NCI-H345 treated with DMSO at 0.1 percent for 48 hours (cell line): Measurements from ENCODE around the gene ZSCAN4.

Experiments
- DNase-seq: peaks from one replicate; lab custom pipeline; 2025; ENCODE audit not compliant: unreplicated experiment; lab: John Stamatoyannopoulos, UW

ZSCAN4 gene

GRCh38 chr19:57668635-57669034, at the start of gene ZSCAN4:
ZSCAN4 (plus strand) TSS chr19:57668935; CDS start chr19:57676146, 7,211 bp downstream.
- DNase-seq: no peak

GRCh38 chr19:57620673-57621348, 47.9 kb upstream of the ZSCAN4 start:
- no peak for DNase-seq

- no peak for DNase-seq
These were observed 45.6 kb upstream of the ZSCAN4 start for GRCh38 chr19:57623091-57623490.

DNA sequence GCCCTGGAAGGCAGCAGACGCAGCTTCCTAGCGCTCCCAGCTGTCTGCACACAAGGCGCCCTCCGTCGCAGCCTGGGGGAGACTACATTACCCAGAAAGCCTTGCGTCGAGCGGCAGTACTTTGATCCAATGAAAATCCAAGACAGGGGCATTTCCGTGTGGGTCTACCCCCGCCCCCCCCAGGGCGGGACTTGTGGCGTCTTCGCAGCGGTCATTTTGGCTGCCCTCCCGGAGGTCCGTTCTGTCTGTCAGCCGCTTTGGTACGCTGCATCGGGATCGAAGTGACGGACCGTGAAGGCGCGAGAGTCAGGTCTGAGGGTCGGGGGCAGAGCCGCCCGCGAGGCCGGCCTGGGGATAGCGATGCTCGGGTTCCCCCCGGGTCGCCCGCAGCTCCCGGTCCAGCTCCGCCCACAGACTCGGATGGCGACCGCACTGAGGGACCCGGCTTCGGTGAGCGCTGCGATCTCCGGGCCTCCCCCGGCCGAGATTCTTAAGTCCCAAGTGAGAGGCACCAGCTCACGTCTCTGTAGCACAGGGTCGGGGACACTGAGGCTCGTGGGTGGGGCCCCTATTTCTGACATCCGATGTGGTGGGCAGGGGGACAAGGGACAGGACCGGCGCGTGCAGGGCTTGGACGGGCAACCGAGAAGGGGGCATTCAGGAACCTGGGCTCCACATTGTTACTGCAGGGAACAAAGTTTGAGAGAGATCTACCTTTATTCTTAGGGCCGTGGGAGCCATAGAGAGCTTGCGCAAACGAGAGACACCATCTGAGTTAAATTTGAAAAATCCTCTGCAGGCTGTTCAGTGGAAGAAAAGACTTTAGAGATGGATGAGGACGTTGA, 35.5 kb upstream of the ZSCAN4 start, which contains the start of gene ZNF211:
Gene ZNF211, plus strand, starts transcription at position 182 of the 845 bp plus-strand sequence. Its CDS starts 179 bp downstream, at position 361.
- peak; percentile 73 for DNase-seq

DNA sequence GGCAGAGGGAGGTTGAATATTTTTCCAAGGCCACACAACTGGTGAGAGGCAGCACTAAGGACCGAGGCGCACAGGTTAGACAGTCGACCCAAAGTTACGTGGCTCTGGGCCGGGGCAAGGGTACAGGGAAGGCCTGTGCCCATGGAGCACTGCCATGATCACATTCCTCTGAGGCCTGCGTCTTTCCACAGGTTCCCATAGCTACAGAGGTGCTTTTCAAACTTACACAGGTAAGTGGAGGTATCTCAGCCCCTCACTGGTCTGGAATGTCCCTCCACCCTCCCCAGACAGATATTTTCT, 35.0 kb upstream of the ZSCAN4 start:
- no peak for DNase-seq

- no peak for DNase-seq
These were observed 31.4 kb upstream of the ZSCAN4 start for GRCh38 chr19:57637379-57637778.

GRCh38 chr19:57641715-57642234, 27.0 kb upstream of the ZSCAN4 start:
- DNase-seq: no peak

- DNase-seq: no peak
These were observed 26.2 kb upstream of the ZSCAN4 start for GRCh38 chr19:57642396-57643046.

DNA sequence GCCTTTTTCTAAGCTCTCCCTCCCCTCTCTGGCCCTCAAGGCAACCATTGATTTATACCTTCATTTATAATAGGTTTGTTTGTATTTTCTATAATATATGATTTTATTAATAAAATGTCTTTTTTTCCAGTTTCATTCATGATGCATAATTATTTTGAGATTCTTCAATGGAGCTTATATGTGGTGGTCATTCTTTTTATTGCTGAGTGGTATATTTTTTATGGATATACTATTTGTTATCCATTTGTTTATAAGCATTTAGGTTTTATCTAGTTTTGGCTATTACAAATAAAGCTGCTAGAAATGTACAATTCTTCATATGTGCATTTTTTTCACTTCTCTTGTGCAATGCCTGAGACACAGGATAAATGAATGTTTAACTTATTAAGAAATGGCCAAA, 25.0 kb upstream of the ZSCAN4 start:
- DNase-seq: no peak

DNA sequence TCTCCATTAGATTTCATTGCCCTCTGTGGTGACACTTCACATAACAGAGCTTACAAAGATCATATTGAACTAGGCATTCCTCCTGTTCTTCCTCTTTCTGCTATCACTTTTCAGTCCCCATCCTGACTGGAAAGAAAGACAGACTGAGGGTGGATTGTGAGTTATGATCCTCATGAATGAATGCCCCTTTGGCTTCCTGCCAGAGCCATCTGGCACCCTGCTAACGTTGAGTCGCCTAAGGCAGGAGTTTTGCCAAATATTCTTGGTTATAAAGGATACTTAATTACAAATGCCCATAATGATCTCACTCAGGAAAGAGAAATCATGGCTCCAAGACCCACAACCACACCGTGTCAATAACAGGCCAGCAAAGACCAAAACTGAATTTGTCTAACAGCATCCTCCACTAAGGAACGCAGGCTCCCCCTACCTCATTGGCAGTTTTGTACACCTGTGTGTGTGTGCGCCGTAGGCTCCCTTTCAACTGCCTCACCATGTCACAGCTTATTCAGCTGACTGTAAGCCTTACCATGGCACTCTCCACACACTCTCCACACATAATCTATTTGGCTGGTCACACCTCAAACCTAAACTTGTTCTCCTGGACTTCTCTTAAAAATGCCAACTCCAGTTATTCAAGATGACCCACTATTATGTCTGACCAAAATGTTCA, 20.3 kb upstream of the ZSCAN4 start:
- no peak for DNase-seq

- no peak for DNase-seq
These were observed 17.1 kb upstream of the ZSCAN4 start for GRCh38 chr19:57651654-57651996.

DNA sequence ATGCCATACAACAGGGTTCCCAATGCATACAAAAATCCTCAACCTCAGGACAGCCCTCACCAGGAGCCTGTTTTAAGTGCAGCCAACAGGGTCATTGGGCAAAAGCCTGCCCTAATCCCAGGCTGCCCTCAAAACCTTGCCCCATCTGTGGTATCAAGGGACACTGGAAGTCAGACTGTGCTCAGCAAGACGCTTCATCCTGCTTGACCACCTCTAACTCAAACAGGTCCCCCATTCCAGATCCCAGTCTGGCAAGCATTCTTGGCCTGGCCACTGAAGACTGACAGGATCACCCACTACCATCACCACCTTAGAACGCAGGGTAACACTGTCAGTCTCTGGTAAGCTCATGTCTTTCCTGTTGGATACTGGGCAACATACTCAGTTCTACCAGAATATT, 15.0 kb upstream of the ZSCAN4 start:
- DNase-seq: no peak

GRCh38 chr19:57655443-57655842, 13.3 kb upstream of the ZSCAN4 start:
- no peak for DNase-seq

DNA sequence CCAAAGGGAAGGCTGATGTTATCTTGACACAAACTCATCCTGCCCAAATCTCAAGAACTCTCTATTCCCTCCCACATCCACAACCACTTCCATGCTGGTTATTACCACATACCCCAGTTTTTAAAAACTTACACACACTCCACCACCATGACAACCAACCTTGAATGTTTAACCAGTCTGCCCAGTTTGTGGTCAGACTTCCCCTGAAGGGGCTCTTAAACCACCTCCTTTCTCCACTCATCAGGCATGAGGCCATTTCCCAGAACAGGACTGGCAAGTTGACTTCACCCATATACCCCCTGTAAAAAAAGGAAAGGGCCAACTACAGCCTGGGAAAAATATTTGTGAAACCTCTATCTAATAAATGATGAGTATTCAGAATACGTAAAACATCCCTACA, 12.4 kb upstream of the ZSCAN4 start:
- DNase-seq: no peak

- DNase-seq: no peak
These were observed 4.2 kb upstream of the ZSCAN4 start for GRCh38 chr19:57664269-57665127.

DNA sequence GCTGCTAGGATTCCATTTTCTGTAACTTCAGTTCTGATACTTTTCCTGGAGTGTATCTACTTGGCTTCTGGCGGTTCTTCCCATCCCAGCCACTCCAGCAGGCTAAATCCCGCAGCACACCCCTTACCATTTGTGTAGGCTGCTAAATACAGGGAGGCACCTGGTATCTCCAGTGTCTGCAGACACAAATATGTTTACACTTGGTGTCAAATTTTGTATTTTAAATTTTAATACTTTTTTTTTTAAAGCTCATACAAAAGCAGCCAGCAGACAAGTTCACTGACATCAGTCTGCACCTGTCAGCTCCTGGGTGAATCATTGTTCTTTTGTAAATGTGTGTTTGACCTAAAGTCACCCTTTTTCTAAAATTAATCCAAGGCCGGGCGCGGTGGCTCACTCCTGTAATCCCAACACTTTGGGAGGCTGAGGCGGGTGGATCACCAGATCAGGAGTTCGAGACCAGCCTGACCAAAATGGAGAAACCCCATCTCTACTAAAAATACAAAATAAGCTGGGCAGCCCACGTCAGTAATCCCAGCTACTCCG, 3.4 kb upstream of the ZSCAN4 start:
- DNase-seq: no peak

- no peak for DNase-seq
These were observed 1.5 kb upstream of the ZSCAN4 start for GRCh38 chr19:57667228-57667627.

DNA sequence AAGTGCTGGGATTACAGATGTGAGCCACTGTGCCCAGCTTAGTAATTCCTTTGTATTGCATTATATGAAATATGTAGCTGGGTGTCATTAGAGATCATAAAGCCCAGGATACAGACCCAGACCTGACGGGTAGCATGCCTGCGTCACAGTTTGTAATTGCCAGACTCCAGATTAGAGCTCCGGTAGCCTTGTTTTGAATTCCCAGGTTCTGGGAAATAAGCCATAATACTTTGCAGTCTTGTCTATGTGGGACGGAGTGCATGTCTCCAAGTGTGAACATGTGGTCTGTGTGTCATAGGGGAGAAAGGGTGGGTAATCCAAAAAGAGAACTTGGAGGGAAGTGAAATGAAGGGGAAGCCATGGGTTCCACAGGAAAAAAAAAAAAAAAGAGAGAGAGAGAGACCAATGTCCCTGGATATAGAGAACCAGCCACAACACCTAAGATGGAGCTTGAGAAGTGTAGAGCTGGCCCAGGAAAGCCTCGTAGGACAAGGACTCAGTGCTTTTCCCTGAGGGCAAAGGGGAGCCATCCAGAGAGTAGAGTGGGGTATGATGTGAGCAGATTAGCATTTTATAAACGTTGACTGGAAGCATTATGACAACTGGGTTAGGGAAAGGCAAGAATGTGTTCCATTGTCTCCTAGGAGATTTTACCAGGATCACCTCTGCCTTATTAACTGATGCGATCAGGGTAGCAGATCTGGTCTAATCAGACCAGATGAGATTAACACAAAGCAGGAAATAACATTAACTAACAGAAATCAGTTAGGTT, 2.6 kb downstream of the ZSCAN4 start:
- DNase-seq: no peak

- no peak for DNase-seq
These were observed 3.7 kb downstream of the ZSCAN4 start for GRCh38 chr19:57672466-57672865.
